OCI-LY1 (cell line): ENCODE measurements around the gene EVA1A.
"Not testable (repeated sequence)": the region's sequence is repeated elsewhere in the genome, so short reads cannot be mapped to it uniquely, and the experiment has no call there.

ENCODE experiments used
- H2AFZ ChIP-seq: fragments of 200-600 bp; sonication (generic), shearing (Covaris generic); 2 replicates; pipeline ENCODE4 v1.6.0; 2014; ENCODE audit warnings: antibody characterized with exemption, mild to moderate bottlenecking, low read length
- H3F3A ChIP-seq: fragments of 200-600 bp; sonication (generic), shearing (Covaris generic); 2 replicates; pipeline ENCODE4 v1.6.0; 2014; ENCODE audit warnings: mild to moderate bottlenecking, antibody characterized with exemption, low read length, moderate library complexity; ENCODE audit not compliant: insufficient read depth
- H3K27ac ChIP-seq: fragments of 200-600 bp; sonication (generic); 2 replicates; pipeline ENCODE4 v1.5.1; 2014; ENCODE audit warnings: low read length, mixed run types, mild to moderate bottlenecking, low read depth; ENCODE audit not compliant: poor library complexity, severe bottlenecking
- H3K27me3 ChIP-seq: fragments of 200-600 bp; sonication (generic); 2 replicates; pipeline ENCODE4 v1.6.0; 2014; ENCODE audit warnings: antibody characterized with exemption, mild to moderate bottlenecking, low read length, moderate library complexity; ENCODE audit not compliant: insufficient read depth
- H3K36me3 ChIP-seq: fragments of 200-600 bp; sonication (generic); 2 replicates; pipeline ENCODE4 v1.6.1; 2014; ENCODE audit warnings: mild to moderate bottlenecking, antibody characterized with exemption, low read length, moderate library complexity, mixed read lengths; ENCODE audit not compliant: insufficient read depth
- H3K4me1 ChIP-seq: fragments of 200-600 bp; sonication (generic); 2 replicates; pipeline ENCODE4 v1.5.1; 2014; ENCODE audit warnings: mild to moderate bottlenecking, low read length, moderate library complexity; ENCODE audit not compliant: insufficient read depth, severe bottlenecking
- H3K4me2 ChIP-seq: fragments of 200-600 bp; sonication (generic), shearing (Covaris generic); 2 replicates; pipeline ENCODE4 v1.6.1; 2014; ENCODE audit warnings: low read length
- H3K4me3 ChIP-seq: fragments of 200-600 bp; sonication (generic); 2 replicates; pipeline ENCODE4 v1.5.1; 2014; ENCODE audit warnings: low read length, low read depth, mild to moderate bottlenecking, mixed read lengths; ENCODE audit not compliant: poor library complexity, severe bottlenecking
- H3K79me2 ChIP-seq: fragments of 200-600 bp; shearing (Covaris generic); 2 replicates; pipeline ENCODE4 v1.6.1; 2016; ENCODE audit warnings: mixed run types, low read length, mixed read lengths; ENCODE audit not compliant: insufficient read depth
- H3K9ac ChIP-seq: fragments of 200-600 bp; sonication (generic), shearing (Covaris generic); 2 replicates; pipeline ENCODE4 v1.6.1; 2014; ENCODE audit warnings: mild to moderate bottlenecking, low read length, mixed read lengths
- H3K9me2 ChIP-seq: fragments of 200-600 bp; sonication (generic), shearing (Covaris generic); 2 replicates; pipeline ENCODE4 v1.6.1; 2014; ENCODE audit warnings: low read depth, mild to moderate bottlenecking, low read length, mixed read lengths
- H3K9me3 ChIP-seq: fragments of 200-600 bp; shearing (Covaris generic); 2 replicates; pipeline ENCODE4 v1.6.1; 2014; ENCODE audit warnings: low read length, mixed read lengths
- H4K20me1 ChIP-seq: fragments of 200-600 bp; sonication (generic), shearing (Covaris generic); 2 replicates; pipeline ENCODE4 v1.6.0; 2016; ENCODE audit warnings: mild to moderate bottlenecking, low read length; ENCODE audit not compliant: insufficient read depth
- CTCF ChIP-seq: fragments of 200-600 bp; sonication (generic), shearing (Covaris generic); IDR thresholded peaks from 2 replicates; pipeline ENCODE4 v1.5.1; 2017; ENCODE audit warnings: mild to moderate bottlenecking, antibody characterized with exemption, low read length, moderate library complexity, mixed read lengths
- EZH2 ChIP-seq: fragments of 200-600 bp; sonication (generic), shearing (Covaris generic); IDR thresholded peaks from 2 replicates; pipeline ENCODE4 v1.8.0; 2017; ENCODE audit warnings: borderline replicate concordance, mixed run types, mild to moderate bottlenecking, antibody characterized with exemption, low read length, moderate library complexity, mixed read lengths

The EVA1A gene

DNA sequence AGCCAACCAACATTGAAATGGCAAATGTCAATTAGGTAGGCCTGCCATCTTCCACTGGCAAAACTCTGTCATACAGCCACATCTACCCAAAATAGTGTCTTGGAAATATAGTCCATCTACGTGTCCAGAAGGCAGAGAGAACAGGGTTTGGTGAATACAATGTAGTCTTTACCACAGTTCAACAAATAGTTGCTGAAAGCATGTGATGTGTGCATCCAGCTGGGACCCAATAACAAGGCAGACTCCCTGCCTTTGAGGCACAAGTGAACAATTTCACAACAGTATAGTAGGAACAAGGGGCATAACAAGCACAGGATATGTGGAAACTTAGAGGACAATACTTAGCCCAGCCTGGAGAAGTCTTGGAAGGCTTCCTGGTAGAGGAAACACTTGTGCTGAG, 72.6 kb downstream of the EVA1A start:
- Histone ChIP-seq H3F3A (no peaks in the 10 kb centered on the region), H4K20me1 (no peaks in the 10 kb centered on the region), H3K4me3 (no peak overlapping the region), H2AFZ (no peak overlapping the region), H3K4me2 (no peak overlapping the region), H3K27me3 (no peaks in the 10 kb centered on the region), H3K9me3 (no peaks in the 10 kb centered on the region), H3K4me1 (no peaks in the 10 kb centered on the region), H3K9me2 (no peaks in the 10 kb centered on the region), H3K9ac (no peak overlapping the region), H3K36me3 (no peaks in the 10 kb centered on the region), H3K27ac (no peak overlapping the region), H3K79me2 (no peaks in the 10 kb centered on the region)
- TF ChIP-seq EZH2 (no peak), CTCF (no peak)

GRCh38 chr2:75486735-75487134, 74.0 kb downstream of the EVA1A start:
- H3K79me2 ChIP-seq, H3K36me3 ChIP-seq, H3K27ac ChIP-seq, H3K4me1 ChIP-seq, H3K9ac ChIP-seq, H4K20me1 ChIP-seq, H2AFZ ChIP-seq, H3K4me2 ChIP-seq, H3K27me3 ChIP-seq, H3K9me2 ChIP-seq, H3K4me3 ChIP-seq, H3K9me3 ChIP-seq, H3F3A ChIP-seq: not testable (repeated sequence)

DNA sequence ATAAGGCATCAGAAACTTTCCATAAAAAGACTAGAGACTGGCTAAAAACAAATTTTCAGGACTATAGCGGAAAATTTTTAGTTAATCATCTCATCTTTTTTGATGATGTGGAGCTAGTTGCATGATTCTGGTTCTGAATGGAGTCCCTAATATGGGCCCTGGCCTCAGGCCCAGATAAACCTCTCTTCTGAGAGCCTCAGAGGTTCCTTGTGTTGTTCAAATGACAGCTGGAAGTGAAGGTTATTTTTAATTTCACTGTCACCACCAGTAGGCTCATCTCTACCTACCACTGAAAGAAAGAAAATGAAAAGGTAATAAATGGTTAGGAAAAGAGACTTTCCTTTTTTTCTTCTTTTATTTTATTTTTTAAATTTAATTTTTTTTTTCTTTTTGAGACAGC, 75.9 kb downstream of the EVA1A start:
- no peaks in the 10 kb centered on the region for H3F3A ChIP-seq
- no peak for TF ChIP-seq CTCF
- no peak for TF ChIP-seq EZH2
- H3K4me3 ChIP-seq: no peak overlapping the region
- H3K4me1 ChIP-seq: no peaks in the 10 kb centered on the region
- H3K9me2 ChIP-seq: no peaks in the 10 kb centered on the region
- H3K27ac ChIP-seq: no peak overlapping the region
- H3K9ac ChIP-seq: no peak overlapping the region
- H2AFZ ChIP-seq: no peak overlapping the region
- H3K36me3 ChIP-seq: no peaks in the 10 kb centered on the region
- no peaks in the 10 kb centered on the region for H3K79me2 ChIP-seq
- H3K4me2 ChIP-seq: no peak overlapping the region
- no peaks in the 10 kb centered on the region for H3K9me3 ChIP-seq
- no peaks in the 10 kb centered on the region for H4K20me1 ChIP-seq
- H3K27me3 ChIP-seq: no peaks in the 10 kb centered on the region

DNA sequence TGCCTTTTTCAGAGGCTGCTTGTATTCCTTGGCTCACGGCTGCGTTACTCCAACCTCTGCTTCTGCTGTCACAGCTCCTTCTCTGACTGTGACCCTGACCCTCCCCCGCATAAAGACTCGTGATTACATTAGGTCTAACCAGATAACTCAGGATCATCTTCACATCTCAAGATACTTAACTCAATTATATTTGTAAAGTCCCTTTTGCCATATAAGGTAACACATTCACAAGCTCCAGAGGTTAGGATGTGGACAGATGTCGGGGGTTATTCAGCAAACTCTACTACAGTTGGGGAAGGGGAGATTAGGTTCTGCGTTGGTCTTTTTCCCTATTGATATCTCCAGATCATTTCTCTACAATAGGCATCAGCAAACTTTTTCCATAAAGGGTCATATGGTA, 76.9 kb downstream of the EVA1A start:
- TF ChIP-seq EZH2: no peak
- TF ChIP-seq CTCF: no peak

More for the DNA sequence above, 76.9 kb downstream of the EVA1A start:
- Histone ChIP-seq H4K20me1 (no peaks in the 10 kb centered on the region), H3K27me3 (no peaks in the 10 kb centered on the region), H3K4me2 (no peak overlapping the region), H3K9me2 (no peaks in the 10 kb centered on the region), H3K27ac (no peak overlapping the region), H3K79me2 (no peaks in the 10 kb centered on the region), H3K4me1 (no peaks in the 10 kb centered on the region), H3K9me3 (no peaks in the 10 kb centered on the region), H2AFZ (no peak overlapping the region), H3K36me3 (no peaks in the 10 kb centered on the region), H3K4me3 (no peak overlapping the region), H3F3A (no peaks in the 10 kb centered on the region), H3K9ac (no peak overlapping the region)
